ENCODE results near the gene OAF.
"Not testable (repeated sequence)": the region's sequence is repeated elsewhere in the genome, so short reads cannot be mapped to it uniquely, and the experiment has no call there.

Gene OAF

GRCh38 chr11:120243221-120243620 lies 32.4 kb downstream of the OAF start:
- Histone ChIP-seq H3K4me3 (ENCODE audit: low read depth, low read length) (no peak overlapping the region), H3K27me3 (peaks cover 9% of the 10 kb centered on the region), H3K9me3 (no peaks in the 10 kb centered on the region), H3K36me3 (no peaks in the 10 kb centered on the region), H3K4me1 (no peaks in the 10 kb centered on the region)
- DNase-seq: no peak
- TF ChIP-seq, protein P1, sequence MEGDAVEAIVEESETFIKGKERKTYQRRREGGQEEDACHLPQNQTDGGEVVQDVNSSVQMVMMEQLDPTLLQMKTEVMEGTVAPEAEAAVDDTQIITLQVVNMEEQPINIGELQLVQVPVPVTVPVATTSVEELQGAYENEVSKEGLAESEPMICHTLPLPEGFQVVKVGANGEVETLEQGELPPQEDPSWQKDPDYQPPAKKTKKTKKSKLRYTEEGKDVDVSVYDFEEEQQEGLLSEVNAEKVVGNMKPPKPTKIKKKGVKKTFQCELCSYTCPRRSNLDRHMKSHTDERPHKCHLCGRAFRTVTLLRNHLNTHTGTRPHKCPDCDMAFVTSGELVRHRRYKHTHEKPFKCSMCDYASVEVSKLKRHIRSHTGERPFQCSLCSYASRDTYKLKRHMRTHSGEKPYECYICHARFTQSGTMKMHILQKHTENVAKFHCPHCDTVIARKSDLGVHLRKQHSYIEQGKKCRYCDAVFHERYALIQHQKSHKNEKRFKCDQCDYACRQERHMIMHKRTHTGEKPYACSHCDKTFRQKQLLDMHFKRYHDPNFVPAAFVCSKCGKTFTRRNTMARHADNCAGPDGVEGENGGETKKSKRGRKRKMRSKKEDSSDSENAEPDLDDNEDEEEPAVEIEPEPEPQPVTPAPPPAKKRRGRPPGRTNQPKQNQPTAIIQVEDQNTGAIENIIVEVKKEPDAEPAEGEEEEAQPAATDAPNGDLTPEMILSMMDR (IDR thresholded peaks at IDR 0.05; ENCODE audit: low read depth, low read length): no peak

GRCh38 chr11:120244476-120245365 lies 33.9 kb downstream of the OAF start:
- no peak overlapping the region for H3K4me3 ChIP-seq (ENCODE audit: low read depth, low read length)
- no peaks in the 10 kb centered on the region for H3K9me3 ChIP-seq
- TF ChIP-seq, protein P1 (IDR thresholded peaks at IDR 0.05; ENCODE audit: low read depth, low read length): no peak
- H3K4me1 ChIP-seq: 0 out of 2 replicates have a peak, but pooled peaks cover 4% of the 10 kb centered on the region
- H3K27me3 ChIP-seq: peaks cover 3% of the 10 kb centered on the region; the same call in 1 of the 2 replicates
- H3K36me3 ChIP-seq: no peaks in the 10 kb centered on the region
- no peak for DNase-seq

DNA sequence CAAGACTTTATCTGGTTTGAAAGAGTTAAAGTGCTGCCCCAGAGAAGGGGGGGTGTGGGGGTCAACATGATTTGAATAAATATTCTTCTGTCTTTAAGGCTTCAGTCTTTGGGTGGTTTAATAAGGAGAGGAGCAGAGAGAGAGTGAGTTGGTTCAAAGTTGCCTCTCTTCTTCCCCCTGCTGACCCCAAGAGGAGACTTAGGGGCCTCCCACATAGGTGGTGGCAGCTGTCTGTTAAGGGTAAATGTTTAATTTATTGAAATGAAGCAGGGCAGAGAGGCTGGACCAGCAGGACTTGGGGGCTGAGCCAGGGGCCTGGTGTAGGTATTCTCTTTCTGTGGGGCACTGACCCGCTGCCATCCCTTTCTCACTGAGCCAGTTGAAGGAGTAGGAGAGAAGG lies 34.6 kb downstream of the OAF start:
- TF ChIP-seq, protein P1 (IDR thresholded peaks at IDR 0.05; ENCODE audit: low read depth, low read length): no peak
- Histone ChIP-seq H3K4me3 (ENCODE audit: low read depth, low read length) (no peak overlapping the region), H3K4me1 (0 out of 2 replicates have a peak, but pooled peaks cover 4% of the 10 kb centered on the region), H3K9me3 (no peaks in the 10 kb centered on the region), H3K36me3 (no peaks in the 10 kb centered on the region), H3K27me3 (no peaks in the 10 kb centered on the region)
- no peak for DNase-seq

DNA sequence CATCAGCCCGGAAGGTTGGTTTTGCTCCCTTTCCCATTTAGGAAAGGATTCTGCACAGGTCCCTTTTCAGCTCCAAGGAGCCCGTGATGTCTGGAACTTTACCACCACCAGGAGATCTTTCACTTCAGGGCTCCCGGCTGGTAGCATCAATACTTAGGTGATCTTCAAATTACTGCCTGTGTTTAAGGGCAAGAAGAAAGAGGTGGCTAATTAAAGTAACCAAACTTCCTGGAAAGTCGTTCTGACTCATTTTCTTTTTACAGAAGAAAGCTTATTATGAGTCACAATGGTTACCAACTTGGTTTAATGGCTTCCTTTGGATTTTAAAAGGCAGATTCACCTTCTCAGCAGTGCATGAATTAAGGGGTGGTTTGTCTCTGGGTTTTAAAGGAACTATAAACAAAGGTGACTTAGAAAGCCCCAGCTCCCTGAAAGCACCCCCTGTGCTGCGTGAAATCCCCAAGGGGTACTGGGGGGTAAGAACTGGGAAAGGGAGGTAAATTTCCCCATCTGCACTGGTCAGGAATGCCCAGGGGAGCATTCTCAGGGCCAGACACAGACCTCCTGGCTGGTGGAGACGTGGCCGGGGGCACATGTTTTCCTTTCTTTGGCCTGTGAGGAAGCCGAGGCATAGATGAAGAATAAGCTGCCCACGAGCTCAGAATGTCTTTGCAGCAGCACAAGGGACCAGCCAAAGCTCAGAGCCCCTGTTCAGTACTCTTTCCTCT lies 37.9 kb downstream of the OAF start:
- Histone ChIP-seq H3K36me3 (no peaks in the 10 kb centered on the region), H3K4me3 (ENCODE audit: low read depth, low read length) (no peak overlapping the region), H3K4me1 (peaks cover 4% of the 10 kb centered on the region; the same call in 1 of the 2 replicates), H3K27me3 (no peaks in the 10 kb centered on the region; the same call in 1 of the 2 replicates), H3K9me3 (no peaks in the 10 kb centered on the region)
- TF ChIP-seq, protein P1 (IDR thresholded peaks at IDR 0.05; ENCODE audit: low read depth, low read length): no peak
- no peak for DNase-seq

DNA sequence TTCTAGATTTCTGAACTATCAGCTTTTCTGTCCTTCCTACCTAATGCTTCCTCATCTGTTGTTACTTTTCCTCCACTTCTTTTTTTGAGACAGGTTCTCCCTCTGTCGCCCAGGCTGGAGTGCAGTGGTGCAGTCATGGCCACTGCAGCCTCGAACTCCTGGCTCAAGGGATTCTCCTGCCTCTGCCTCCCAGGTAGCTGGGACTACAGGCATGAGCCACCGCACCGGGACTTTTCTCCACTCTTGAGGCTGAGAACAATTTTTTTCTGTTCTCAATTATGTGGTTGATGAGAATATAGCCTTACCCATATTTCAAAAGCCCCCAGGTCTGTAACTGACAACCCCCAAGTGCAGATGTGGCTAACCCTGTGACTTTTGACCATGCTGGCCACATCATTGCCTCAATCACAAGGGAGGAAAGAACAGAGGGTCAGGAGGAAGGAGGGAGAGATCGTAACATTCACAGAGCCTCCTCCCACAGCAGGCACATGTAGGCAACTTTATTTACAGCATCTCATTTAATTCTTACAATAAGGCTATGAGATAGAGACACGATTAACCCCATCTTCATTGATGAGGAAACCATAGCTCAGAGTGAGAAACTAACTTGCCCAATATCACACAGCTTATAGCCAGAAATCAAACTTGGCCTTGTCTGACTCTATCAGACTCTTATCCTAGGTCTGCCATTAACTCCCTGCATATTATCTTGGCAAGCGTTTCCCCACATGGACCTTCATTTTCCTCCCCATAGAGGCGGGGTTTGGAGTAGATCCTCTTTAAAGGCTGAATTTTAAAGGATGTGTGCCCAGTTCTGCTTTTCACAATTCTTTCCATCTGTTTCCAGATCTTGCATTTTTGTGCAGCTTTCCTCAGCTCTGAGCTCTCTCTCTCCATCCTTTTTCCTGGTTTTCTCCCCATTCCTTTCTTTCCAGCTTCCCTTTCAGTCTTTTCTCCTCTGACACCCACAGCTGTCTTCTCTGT lies 38.7 kb downstream of the OAF start:
- no peak for DNase-seq
- Histone ChIP-seq H3K9me3 (no peaks in the 10 kb centered on the region), H3K27me3 (no peaks in the 10 kb centered on the region; the same call in 1 of the 2 replicates), H3K4me1 (peaks cover 4% of the 10 kb centered on the region; the same call in 1 of the 2 replicates), H3K4me3 (ENCODE audit: low read depth, low read length) (no peak overlapping the region), H3K36me3 (no peaks in the 10 kb centered on the region)
- TF ChIP-seq, protein P1 (IDR thresholded peaks at IDR 0.05; ENCODE audit: low read depth, low read length): no peak

- not testable (repeated sequence) for H3K27me3 ChIP-seq, DNase-seq
Observed at GRCh38 chr11:120253377-120253776, 42.5 kb downstream of the OAF start.

More at GRCh38 chr11:120253377-120253776, 42.5 kb downstream of the OAF start:
- H3K4me3 ChIP-seq (ENCODE audit: low read depth, low read length); H3K4me1 ChIP-seq; H3K36me3 ChIP-seq; H3K9me3 ChIP-seq: not testable (repeated sequence)

All from BE2C (cell line).